Endothelial cell of umbilical vein (primary cell): ENCODE results near the gene PGS1.

ENCODE experiments used
- CTCF ChIP-seq, 2 donors: IDR thresholded peaks; 1 replicate in 1 of 2; 2 replicates in 1 of 2; pipeline ENCODE4 v1.5.1; 2011; ENCODE audit warnings: low read length in 2 of 2, mild to moderate bottlenecking in 2 of 2, moderate library complexity in 2 of 2, control low read depth in 1 of 2, inconsistent platforms in 1 of 2, low read depth in 1 of 2; ENCODE audit not compliant: insufficient read depth in 1 of 2; ENCODE audit errors: extremely low read depth in 1 of 2
- EZH2 ChIP-seq: IDR thresholded peaks from 2 replicates; pipeline ENCODE4 v1.6.1; 2012; ENCODE audit warnings: borderline replicate concordance, low read depth, mild to moderate bottlenecking, moderate library complexity, low read length, inconsistent platforms; ENCODE audit not compliant: severe bottlenecking
- FOS ChIP-seq: IDR thresholded peaks from 2 replicates; pipeline ENCODE4 v1.6.1; 2011; ENCODE audit warnings: mild to moderate bottlenecking, low read length, moderate library complexity, borderline replicate concordance; ENCODE audit not compliant: insufficient read depth
- GATA2 ChIP-seq: IDR thresholded peaks from 2 replicates; pipeline ENCODE4 v1.7.0; 2011; ENCODE audit warnings: low read depth, mild to moderate bottlenecking, moderate library complexity, mixed read lengths, low read length; ENCODE audit not compliant: insufficient read length, insufficient read depth
- JUN ChIP-seq: IDR thresholded peaks from 2 replicates; pipeline ENCODE4 v1.6.1; 2011; ENCODE audit warnings: borderline replicate concordance, low read depth; ENCODE audit not compliant: insufficient read length, insufficient read depth
- MYC ChIP-seq: IDR thresholded peaks from one replicate; pipeline ENCODE4 v1.6.1; 2011; ENCODE audit warnings: mild to moderate bottlenecking, low read depth, low read length
- POLR2A ChIP-seq: IDR thresholded peaks from 2 replicates; pipeline ENCODE4 v1.6.1; 2012; ENCODE audit warnings: low read depth, mild to moderate bottlenecking, control low read depth, low read length
- POLR2AphosphoS5 ChIP-seq: IDR thresholded peaks from 2 replicates; pipeline ENCODE4 v1.6.1; 2012; ENCODE audit warnings: low read depth, mild to moderate bottlenecking, control low read depth, low read length, moderate library complexity; ENCODE audit not compliant: insufficient read depth
- TF ChIP-seq, protein P1 (sequence below): IDR thresholded peaks from 2 replicates; pipeline ENCODE4 v1.6.1; 2011; ENCODE audit not compliant: insufficient read depth, insufficient read length

DNA sequence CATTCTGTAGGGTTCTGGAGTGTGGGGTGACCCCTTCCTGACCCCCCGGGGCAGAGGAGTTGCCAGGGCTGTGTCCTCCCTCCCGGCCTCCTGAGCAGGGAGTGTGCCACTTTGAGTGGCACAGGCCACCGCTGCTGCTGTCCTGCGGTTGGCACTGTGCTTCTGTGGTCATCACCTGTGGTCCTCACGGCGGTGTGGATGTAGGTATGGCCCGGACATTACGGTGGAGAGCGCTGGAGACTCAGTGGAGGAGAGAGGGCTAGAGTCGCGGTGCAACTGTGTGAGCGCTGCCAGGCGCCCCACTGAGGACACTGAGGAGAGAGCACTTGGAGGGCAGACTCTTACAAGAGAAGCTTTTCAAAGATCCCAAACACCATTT, 39.1 kb downstream of the PGS1 start:
- TF ChIP-seq CTCF (IDR thresholded peaks at IDR 0.05; ENCODE audit: extremely low read depth in 1 of 2, insufficient read depth in 1 of 2, low read depth in 1 of 2, low read length in 2 of 2) (no peak), POLR2A (no peak), EZH2 (no peak), POLR2AphosphoS5 (no peak), JUN (no peak), FOS (no peak), MYC (no peak), GATA2 (no peak)
- TF ChIP-seq, protein P1, sequence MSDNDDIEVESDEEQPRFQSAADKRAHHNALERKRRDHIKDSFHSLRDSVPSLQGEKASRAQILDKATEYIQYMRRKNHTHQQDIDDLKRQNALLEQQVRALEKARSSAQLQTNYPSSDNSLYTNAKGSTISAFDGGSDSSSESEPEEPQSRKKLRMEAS = no peak
